HFF-Myc (cell line): Measurements from ENCODE around the gene OR2T6.

Experiments used
- DNase-seq: peaks from one replicate; pipeline ENCODE4 v3.0.0-alpha.2; 2011; ENCODE audit warnings: low read depth; ENCODE audit errors: extremely low read depth
- H3K4me3 ChIP-seq: replicated peaks from 2 replicates; pipeline ENCODE4 v1.5.1; 2011; ENCODE audit warnings: low read depth, mild to moderate bottlenecking, control low read depth, low read length
- TF ChIP-seq, protein P1 (sequence below): IDR thresholded peaks from 2 replicates; pipeline ENCODE4 v1.5.1; 2012; ENCODE audit warnings: mild to moderate bottlenecking, low read depth, low read length, control low read depth; ENCODE audit errors: missing control alignments

Gene OR2T6, protein sequence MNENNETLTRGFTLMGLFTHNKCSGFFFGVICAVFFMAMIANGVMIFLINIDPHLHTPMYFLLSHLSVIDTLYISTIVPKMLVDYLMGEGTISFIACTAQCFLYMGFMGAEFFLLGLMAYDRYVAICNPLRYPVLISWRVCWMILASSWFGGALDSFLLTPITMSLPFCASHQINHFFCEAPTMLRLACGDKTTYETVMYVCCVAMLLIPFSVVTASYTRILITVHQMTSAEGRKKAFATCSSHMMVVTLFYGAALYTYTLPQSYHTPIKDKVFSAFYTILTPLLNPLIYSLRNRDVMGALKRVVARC

DNA sequence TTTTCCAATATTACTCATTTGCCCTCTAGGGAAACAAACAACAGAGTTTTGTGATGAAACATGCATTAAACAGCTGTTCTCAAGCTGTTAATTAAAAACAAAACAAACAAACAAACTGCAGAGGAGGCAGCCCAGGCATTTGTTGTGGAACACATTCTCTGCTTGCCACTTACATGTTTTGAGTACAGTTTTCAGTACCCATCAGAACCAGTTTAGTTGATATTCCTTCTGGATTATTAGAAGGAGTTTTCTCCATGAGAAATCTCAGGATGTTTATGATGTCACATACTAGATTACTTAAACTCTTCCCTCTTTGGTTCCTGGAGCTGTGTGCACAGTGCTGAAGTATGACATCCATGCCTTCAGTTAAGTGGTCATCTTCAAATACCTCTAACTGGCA is at the start of gene OR2T6:
Gene OR2T6, plus strand, starts transcription at position 301 of the 400 bp plus-strand sequence. CDS start 11,863 bp downstream, outside the sequence.
- no peak within 1 kb of the TSS for H3K4me3 ChIP-seq
- TF ChIP-seq, protein P1, sequence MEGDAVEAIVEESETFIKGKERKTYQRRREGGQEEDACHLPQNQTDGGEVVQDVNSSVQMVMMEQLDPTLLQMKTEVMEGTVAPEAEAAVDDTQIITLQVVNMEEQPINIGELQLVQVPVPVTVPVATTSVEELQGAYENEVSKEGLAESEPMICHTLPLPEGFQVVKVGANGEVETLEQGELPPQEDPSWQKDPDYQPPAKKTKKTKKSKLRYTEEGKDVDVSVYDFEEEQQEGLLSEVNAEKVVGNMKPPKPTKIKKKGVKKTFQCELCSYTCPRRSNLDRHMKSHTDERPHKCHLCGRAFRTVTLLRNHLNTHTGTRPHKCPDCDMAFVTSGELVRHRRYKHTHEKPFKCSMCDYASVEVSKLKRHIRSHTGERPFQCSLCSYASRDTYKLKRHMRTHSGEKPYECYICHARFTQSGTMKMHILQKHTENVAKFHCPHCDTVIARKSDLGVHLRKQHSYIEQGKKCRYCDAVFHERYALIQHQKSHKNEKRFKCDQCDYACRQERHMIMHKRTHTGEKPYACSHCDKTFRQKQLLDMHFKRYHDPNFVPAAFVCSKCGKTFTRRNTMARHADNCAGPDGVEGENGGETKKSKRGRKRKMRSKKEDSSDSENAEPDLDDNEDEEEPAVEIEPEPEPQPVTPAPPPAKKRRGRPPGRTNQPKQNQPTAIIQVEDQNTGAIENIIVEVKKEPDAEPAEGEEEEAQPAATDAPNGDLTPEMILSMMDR: no peak
- no peak for DNase-seq

DNA sequence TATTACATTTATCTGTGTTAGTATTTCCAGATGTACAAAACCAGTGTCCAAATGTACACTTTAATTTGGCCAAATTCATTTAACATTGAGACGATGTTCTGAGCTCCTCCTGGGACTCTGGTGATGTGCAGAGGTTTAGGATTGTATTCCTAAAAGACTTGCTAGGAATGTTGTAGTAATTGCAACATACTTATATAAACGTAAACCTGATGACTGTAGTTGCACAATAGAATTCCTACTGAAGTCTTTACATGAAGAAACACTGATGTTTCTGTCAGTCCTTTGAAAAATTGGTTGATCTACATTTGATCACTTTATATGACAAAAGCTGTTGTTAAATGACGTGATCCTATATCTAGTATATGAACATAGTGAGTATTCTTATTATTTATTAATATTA is 32.1 kb upstream of the OR2T6 start:
- TF ChIP-seq, protein P1: no peak
- no peak for DNase-seq
- H3K4me3 ChIP-seq: no peak overlapping the region

DNA sequence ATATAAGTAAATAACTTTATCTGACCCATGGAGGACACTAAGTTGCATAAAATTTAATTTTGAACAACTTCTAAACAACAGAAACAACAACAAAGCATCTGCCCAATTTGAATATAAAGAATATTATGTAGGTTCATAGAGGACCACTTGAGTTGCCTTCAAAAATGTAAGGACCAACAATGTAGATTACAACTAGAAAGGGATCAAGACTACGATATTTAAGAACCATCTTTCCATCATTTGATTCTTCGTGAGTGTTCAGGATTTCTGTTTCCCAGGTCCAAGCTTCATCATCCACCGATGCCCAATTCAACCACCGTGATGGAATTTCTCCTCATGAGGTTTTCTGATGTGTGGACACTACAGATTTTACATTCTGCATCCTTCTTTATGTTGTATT is 27.1 kb upstream of the OR2T6 start, which contains the start of gene OR14C36:
Gene OR14C36, plus strand, starts transcription at position 301 of the 400 bp plus-strand sequence. Its CDS starts 0 bp downstream, at position 301.
- TF ChIP-seq, protein P1: no peak
- no peak within 1 kb of the TSS for H3K4me3 ChIP-seq
- DNase-seq: no peak

DNA sequence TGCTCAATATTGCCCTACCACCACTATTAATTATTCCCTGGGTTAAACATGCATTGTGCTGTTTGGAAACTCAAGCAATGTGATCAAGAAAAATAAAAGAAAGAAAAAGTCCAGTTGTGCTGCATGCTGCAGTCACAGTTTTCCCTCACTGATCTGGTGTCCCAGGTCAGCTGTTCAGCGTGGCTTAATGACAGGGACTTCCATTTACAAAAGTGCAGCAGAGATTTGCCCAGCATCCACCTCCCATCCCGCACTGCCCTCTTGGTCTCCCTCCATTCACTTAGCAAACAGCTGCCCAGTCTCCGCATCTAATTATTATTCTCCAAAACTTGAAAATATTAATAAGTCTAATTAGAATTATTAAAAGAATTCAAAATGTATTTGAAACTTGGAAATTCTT is 16.1 kb upstream of the OR2T6 start:
- H3K4me3 ChIP-seq: no peak overlapping the region
- TF ChIP-seq, protein P1: no peak
- no peak for DNase-seq

DNA sequence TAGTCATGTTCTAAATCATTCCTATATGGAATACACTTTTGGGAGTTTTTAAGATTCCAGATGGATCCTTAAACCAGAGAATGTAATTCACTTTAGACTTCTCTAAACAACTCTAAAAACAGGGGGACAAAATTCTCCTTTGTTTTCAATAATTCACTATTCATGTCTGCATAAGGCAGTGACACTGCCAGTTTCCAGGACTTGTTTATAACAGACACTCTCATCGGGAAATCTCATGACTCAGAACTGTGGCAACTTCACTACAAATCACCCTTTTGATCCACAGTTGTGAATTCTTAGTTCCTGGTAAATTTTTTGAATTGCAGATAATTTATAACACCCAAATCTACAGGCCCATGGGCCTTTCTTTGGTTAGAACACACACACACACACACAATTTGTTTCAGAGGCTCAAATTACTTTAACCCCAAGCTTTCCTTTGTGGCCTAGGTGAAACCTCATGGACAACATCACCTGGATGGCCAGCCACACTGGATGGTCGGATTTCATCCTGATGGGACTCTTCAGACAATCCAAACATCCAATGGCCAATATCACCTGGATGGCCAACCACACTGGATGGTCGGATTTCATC is 14.3 kb upstream of the OR2T6 start, which contains the start of gene OR2T4:
Gene OR2T4, plus strand, starts transcription at position 545 of the 595 bp plus-strand sequence. Its CDS starts 0 bp downstream, at position 545.
- H3K4me3 ChIP-seq: no peak within 1 kb of the TSS
- no peak for DNase-seq
- TF ChIP-seq, protein P1: no peak

DNA sequence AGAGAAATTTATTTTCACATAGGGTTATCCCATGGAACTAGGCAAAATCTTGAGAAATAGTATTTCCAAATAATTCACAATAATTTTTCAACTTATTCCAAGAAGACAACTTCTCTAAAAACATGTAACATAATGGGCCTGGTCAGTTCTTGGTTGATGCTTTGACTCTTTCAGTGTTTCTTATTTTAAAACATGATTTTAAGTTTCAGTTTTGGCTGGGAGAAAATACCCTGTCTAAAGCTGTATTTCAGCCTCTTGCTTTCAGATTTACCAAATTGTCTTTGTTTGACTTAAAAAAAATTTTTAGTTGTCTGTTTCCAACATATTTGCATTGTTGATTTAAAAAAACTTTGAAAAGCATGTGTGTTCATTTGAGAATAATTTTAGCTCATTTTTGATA is 8.9 kb upstream of the OR2T6 start:
- H3K4me3 ChIP-seq: no peak overlapping the region
- DNase-seq: no peak
- TF ChIP-seq, protein P1: no peak
